Activated CD8-positive, alpha-beta memory T cell treated with anti-CD3 and anti-CD28 coated beads, Interleukin-2, amount 50 U/mL, for 1 hour (primary cell): ENCODE data around the gene EFCAB11.

Source experiments
- DNase-seq: peaks from one replicate; pipeline ENCODE4 v3.0.0-alpha.2; 2020; ENCODE audit errors: extremely low read depth

Gene EFCAB11

DNA sequence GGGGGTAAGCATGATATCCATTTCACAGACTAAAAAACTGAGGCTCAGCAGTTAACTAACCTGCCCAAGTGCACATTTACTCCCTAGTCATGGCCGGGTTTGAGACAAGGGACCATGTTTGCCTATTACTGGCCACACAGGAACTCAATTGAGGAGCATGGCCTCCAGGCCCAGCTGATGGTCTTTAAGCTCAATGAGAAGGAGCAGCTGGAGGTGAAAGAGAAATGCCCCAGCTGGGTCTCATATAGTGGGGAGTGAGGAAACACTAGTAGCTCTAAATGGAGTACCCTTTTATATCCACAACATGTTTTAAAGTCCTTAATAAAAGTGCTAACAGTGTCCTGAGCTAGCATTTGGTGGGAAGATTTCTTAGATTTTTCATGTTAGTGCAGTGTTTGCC is 2.8 kb upstream of the EFCAB11 start:
- DNase-seq = no peak

GRCh38 chr14:89956661-89957009 is 2.1 kb upstream of the EFCAB11 start:
- no peak for DNase-seq

DNA sequence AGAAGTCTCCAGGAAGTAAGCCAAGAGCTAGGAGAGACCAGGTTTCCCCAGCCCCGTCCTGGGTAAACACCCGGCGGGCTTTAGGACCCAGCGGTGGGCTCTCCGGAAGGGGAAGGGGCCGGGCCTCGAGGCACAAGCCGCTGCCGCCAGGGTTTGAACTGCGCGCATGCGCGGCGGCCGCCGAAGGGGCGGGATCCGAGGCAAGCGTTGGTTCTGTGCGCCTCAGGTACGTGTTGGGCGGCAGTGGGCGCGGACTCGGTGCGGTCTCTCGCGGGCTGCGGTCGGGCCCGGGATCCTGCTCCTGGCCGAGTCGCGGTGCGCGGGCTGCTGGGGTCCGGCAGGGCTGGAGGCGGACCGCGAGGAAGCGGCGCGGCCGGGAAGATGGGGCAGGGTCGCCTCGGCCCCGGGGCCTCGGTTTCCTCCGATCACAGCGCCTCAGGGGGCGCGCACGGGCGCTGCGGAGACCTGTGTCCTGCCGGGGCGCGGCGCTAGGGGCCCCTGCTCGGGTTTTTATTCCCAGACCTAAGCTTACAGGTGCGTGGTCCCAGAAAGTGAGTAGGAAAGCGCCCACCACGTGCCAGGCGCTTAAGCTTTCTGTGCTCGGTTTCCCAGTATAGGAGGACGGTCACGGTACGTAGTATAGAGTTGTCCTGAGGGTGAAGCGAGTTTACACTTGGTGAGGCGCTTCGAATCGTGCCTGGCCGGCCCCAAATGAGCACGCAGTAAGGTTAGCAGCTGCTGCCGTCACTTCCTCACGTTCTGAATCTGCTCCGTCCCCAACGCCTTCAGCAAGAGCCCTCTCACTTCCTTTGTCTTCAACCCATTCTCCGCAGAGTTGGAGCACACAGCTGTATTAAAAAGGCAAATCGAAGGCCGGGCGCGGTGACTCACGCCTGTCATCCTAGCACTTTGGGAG is 1.5 kb upstream of the EFCAB11 start, which contains the start of gene TDP1:
TDP1 (plus strand) TSS at position 183 of the 916 bp plus-strand sequence. CDS start 7,188 bp downstream, outside the sequence.
- DNase-seq = peak; percentile 88

DNA sequence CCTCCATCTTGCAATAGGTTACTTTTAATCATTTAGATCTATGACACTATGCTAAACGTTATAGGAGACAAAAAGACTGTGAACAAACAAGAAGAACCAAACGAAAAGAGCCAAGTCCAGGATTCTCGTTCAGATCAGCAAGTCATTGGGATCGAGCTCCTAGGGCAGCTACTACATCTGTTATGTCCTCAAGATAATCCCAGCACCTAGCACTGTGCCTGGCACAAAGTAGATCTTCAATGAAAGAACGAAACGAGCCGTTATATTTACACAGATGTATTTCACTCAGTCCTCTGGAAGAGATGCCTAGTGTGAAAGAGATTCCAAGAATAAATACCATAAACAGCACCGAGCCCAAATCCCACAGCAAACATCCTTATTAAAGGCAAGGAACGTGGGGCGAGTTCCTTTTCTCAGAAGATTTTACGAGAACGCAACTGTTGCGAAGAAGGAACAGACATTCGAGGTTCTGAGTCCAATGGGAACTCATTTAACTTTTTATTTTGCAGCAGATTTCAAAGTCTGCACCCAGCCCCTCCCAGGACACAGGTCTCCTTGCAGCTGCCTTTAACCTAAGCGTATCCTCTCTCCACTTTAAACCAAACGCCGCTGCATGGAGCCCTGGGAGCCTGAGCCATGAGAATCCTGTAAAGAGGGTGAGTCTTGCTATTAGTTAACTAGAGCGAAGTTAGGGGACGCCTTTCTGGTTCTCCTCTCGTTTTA is 653 bp upstream of the EFCAB11 start:
- DNase-seq = no peak

GRCh38 chr14:89953602-89954001 is 928 bp downstream of the EFCAB11 start:
- DNase-seq = no peak

DNA sequence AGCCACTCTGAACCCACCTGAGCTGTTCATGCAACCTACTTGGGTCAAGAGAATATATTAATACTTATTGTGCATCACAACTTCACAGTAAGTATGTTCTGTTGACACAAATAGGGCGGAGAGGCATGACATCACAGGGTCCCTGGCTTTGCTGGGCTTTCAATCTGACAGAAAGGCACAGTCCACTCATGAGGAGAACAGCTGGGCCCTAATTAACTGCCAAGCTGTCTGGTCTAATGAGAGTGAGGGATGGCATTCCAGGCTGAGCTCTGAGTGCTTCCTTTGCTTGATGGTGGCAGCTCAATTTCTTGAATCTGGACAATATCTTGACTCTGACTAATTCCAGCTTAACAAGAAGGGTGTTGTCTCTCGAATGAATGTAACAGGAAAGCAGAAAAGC is 2.0 kb downstream of the EFCAB11 start:
- no peak for DNase-seq

DNA sequence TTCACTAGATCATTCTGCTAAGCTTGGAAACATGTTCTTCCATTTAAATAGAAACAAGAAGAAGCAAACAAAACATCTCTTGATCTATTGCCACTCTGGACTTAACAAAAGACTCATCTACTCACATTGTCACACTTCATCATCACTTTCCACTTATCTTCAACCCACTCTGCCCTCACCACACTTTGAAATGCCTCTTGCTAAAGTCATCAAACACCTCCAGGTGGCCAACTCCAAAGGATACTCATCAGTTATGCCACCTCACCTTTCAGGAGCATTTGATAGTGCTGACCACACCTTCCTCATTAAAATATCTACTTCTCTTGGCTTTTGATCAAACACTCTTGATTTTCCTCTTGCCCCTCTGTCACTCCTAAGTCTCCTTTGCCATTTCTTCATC is 7.2 kb downstream of the EFCAB11 start:
- no peak for DNase-seq

GRCh38 chr14:89941830-89942377 is 12.6 kb downstream of the EFCAB11 start:
- DNase-seq = no peak

- DNase-seq = no peak
Measured at GRCh38 chr14:89936654-89937185, 17.8 kb downstream of the EFCAB11 start.

- DNase-seq = no peak
Measured at GRCh38 chr14:89933002-89933401, 21.5 kb downstream of the EFCAB11 start.

DNA sequence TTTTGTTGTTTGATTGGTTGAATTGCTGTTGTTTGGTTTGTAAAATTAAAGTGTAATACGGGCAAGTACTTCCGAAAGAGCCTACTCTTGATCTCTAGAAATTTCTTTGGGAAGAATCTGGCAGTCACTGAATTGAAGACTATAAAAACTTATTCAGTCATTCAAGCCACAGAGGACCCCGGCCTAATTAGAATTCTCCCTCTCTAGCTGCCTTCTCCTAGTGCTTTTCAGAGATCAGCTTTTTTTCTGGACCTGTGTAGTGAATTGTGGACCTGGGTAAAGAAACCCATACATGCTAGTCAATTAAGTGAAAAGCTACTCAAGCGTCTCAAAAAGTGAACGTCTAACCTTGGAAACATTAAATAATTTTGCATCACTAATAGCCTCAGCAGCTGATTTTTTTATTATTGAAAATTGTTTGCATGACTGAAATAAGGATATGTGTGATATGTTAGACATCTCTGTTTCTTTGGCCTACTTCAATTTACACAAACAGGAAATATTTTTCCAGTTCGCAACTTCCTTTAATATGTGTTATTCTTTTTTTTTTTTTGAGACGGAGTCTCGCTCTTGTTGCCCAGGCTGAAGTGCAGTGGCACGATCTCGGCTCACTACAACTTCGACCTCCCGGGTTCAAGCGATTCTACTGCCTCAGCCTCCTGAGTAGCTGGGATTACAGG is 27.2 kb downstream of the EFCAB11 start:
- no peak for DNase-seq

DNA sequence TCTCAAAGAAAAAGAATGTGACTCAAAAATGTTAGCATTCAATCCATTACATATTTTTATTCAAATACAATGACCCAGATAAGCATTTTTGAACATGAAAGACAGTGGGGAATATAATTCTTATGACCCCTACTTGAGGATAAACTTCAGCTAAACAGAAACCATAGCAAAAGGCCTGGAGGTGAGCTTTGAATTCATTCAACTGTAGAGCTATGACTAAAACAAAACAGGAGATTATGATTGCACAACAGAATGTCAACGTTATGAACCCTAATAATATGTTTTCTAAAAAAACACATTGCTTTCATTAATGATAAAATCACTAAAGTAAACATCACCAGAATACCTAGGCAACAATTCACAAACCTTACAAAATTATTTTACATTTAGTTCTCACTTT is 27.8 kb downstream of the EFCAB11 start:
- no peak for DNase-seq

DNA sequence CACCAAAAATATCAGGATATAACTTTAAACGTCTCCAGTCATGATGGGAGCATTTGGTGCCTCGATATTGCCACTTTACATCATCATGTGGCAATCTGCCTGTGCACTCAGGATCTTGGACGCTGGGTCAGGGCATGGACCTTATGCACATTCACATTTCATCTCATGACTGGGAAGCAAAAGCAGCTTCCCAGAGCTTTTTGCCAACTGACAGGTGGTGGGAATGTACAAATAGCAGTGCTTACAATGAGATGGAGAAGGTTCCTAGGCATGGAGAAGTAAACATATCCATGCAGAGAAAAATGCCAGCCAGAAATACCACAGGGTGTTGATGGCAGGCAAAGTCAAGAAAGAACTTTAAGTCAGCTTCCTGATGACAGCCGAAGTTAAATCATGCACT is 30.3 kb downstream of the EFCAB11 start:
- no peak for DNase-seq

GRCh38 chr14:89922031-89922907 is 32.3 kb downstream of the EFCAB11 start:
- DNase-seq = no peak

GRCh38 chr14:89921346-89921745 is 33.2 kb downstream of the EFCAB11 start:
- no peak for DNase-seq

- DNase-seq = no peak
Measured at GRCh38 chr14:89920056-89920455, 34.5 kb downstream of the EFCAB11 start.

DNA sequence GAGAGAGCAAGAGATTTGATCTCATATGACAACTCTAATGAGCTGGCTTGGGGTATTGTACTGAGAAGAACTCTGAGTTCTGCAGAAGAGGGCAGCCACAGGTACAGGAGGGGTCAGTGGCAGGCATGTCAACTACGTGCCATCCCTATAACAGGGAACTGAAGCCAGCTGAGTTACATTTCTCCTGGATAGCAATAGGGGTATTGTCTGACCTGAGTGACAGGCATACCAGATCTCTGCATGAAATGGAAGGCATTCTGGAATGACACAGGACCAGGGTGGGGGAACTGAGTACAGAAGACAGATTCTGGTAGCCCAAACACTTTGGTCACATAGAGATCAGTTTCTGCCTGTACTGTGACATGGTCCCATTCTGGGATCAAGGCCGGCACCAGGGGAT is 35.8 kb downstream of the EFCAB11 start:
- no peak for DNase-seq

GRCh38 chr14:89915114-89915878 is 39.2 kb downstream of the EFCAB11 start:
- peak; percentile 17 for DNase-seq

DNA sequence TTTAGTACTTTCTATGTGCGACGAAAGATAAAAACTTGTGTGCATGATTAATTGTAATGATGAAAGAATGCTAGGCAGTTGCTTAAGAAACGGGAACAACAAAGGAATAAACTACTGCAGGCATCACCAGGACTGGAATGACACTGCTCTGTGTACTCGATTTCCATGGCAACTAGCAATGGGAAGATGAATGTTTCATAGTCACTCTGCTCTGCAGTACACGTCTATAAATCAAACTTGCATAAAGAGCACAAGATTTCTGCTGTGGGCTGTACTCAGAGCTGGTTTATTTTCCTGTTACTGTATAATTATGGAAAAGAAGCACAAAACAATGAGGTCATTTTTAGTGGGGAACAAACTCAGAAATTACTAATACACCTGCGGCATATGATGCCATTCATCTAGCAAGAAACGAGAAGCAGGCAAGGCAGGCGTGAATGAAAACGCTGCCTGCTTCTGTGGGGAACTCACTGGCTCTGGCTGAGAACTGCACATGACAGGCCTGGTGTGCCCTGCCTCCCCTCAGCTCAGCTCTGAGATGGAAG is 41.8 kb downstream of the EFCAB11 start:
- no peak for DNase-seq

DNA sequence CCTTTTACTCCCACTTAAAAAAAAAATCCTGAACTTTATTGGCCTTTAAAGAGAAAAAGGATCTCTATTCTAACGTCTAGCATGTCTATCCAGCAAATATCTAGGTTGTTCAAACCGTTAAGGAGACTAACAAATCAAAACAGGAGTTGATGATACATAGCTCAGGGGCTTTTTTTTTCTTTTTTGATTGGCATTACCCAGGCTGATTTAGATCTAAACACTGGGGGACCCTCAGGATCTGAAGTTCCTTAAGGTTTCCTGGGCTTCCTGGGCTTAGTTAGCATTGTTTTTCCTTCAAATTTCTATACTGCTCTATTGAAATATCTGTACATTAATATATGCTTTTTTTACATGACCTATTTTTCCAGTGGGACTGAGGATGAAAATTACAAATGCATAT is 42.3 kb downstream of the EFCAB11 start:
- DNase-seq = no peak
